CD4-positive, alpha-beta memory T cell (primary cell): Measurements from ENCODE around the gene MUC6. TPM values are rescaled to one million over a fixed set of nuclear protein-coding genes. Genes with fewer than 3 reads are reported as not detected.
A peak's percentile ranks its signal among the peaks of the same experiment; 100 is the strongest.

Source experiments
- CTCF ChIA-PET: fragments of 350-600 bp; sonication (Branson Sonifier 250); formaldehyde crosslinking; loops from one replicate; lab custom pipeline; 2021; ENCODE audit warnings: inconsistent platforms; ENCODE audit not compliant: partially characterized antibody; lab: Charles Lee
- POLR2A ChIA-PET: fragments of 350-600 bp; sonication (Branson Sonifier 250); formaldehyde crosslinking; loops from one replicate; lab custom pipeline; 2021; ENCODE audit not compliant: partially characterized antibody; lab: Charles Lee
- DNase-seq, 5 donors: peaks; one replicate each; pipeline versions ENCODE4 v3.0.0 to v3.0.0-alpha.2; 2020 to 2022; ENCODE audit warnings: mixed read lengths in 1 of 5
- H3K27ac ChIP-seq: one replicate; pipeline ENCODE4 v1.7.0; 2013; ENCODE audit warnings: low read depth, low read length
- H3K27me3 ChIP-seq: 2 replicates; pipeline ENCODE4 v1.7.0; 2013; ENCODE audit warnings: mild to moderate bottlenecking, low read length, moderate library complexity; ENCODE audit not compliant: insufficient read depth
- H3K36me3 ChIP-seq: 2 replicates; pipeline ENCODE4 v1.7.0; 2013; ENCODE audit warnings: mild to moderate bottlenecking, low read length, moderate library complexity; ENCODE audit not compliant: insufficient read depth
- H3K4me1 ChIP-seq: 2 replicates; pipeline ENCODE4 v1.7.0; 2013; ENCODE audit warnings: mild to moderate bottlenecking, low read length, moderate library complexity; ENCODE audit not compliant: insufficient read depth
- H3K4me3 ChIP-seq, 2 donors: one replicate each; pipeline ENCODE4 v1.7.0; 2013; ENCODE audit warnings: low read length in 2 of 2, mild to moderate bottlenecking in 1 of 2
- H3K9me3 ChIP-seq, 2 donors: one replicate each; pipeline ENCODE4 v1.7.0; 2013; ENCODE audit warnings: low read length in 2 of 2, control low read depth in 1 of 2; ENCODE audit not compliant: control insufficient read depth in 1 of 2
- H3K27ac Mint-ChIP-seq, 7 donors: one replicate each; pipeline ENCODE4 v1.8.0; 2020 to 2021; ENCODE audit warnings: mixed read lengths in 7 of 7, mild to moderate bottlenecking in 6 of 7, inconsistent platforms in 3 of 7, moderate library complexity in 3 of 7
- H3K27me3 Mint-ChIP-seq, 2 donors: one replicate each; pipeline ENCODE4 v1.8.0; 2020 to 2021; ENCODE audit warnings: mixed read lengths in 2 of 2
- H3K36me3 Mint-ChIP-seq, 2 donors: one replicate each; pipeline ENCODE4 v1.8.0; 2020 to 2021; ENCODE audit warnings: mixed read lengths in 2 of 2, inconsistent platforms in 1 of 2, mild to moderate bottlenecking in 1 of 2
- H3K4me1 Mint-ChIP-seq, 4 donors: one replicate each; pipeline ENCODE4 v1.8.0; 2020 to 2021; ENCODE audit warnings: mixed read lengths in 4 of 4, mild to moderate bottlenecking in 1 of 4
- H3K4me3 Mint-ChIP-seq, 8 donors: one replicate each; pipeline ENCODE4 v1.8.0; 2020 to 2021; ENCODE audit warnings: mixed read lengths in 8 of 8, mild to moderate bottlenecking in 7 of 8, moderate library complexity in 6 of 8, inconsistent platforms in 3 of 8
- H3K9me3 Mint-ChIP-seq, 8 donors: one replicate each; pipeline ENCODE4 v1.8.0; 2020 to 2021; ENCODE audit warnings: mixed read lengths in 8 of 8, mild to moderate bottlenecking in 5 of 8, inconsistent platforms in 3 of 8, moderate library complexity in 1 of 8
- intact Hi-C: fragments of 100-400 bp; cut with micrococcal nuclease; formaldehyde crosslinking; loops from one replicate; pipeline ENCODE4 v1.15.1; 2023
- polyA plus RNA-seq, 2 donors: library from polyadenylated mRNA; unstranded; fragments of 300-500 nt; fragmentation: Illumina TruSeq; gene quantifications; one replicate each; pipeline ENCODE4 v1.2.3, GENCODE V29; 2021
- total RNA-seq, 2 experiments: library from RNA; stranded (reverse); gene quantifications; one replicate each; pipeline ENCODE4 v1.2.3, GENCODE V29; 2021

Gene MUC6
- total and polyA plus RNA-seq, 4 experiments from 2014 or later, result 0.13 TPM; not detected in 3

DNA sequence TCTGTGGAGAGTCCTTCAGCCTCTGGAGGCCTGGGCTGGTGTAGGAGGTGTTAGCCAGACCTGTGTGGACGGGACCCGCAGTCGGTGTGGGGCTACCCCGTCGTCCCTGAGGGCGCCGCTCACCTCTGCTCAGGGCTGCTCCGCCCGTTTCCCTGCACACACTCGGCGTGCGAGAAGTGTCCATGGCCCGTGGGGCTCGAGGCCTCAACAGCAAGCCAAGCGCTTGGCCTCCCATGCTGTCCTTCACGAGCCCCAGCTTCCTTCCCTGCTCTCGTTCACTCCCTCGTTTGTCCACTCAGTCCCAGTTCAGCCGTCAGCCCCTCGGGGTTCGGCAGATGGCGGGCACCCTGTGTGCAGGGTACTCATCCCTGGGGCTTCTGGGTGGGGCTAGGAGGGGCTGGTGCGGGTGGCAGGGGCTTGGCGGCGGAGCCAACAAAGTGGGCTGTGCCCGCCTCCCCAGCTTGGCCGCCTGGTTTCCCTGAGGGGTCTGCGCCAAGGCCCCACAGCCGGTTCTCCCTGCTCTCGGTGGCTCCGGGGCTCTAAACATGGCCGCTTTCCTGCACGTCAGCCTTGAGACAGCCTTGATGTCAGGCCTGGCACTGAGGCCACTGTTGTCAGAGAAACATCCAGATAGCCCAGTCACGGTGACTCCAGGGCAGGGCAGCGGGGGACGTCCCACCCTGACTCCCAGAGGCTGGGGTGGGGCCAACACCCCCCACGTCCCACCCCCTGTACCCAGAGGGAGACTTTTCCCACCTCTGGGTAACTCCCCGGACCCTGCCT lies 3.3 kb downstream of the MUC6 start:
- Mint-ChIP-seq H3K36me3 (no peaks in the 10 kb centered on the region), H3K27ac (no peak overlapping the region), H3K4me3 (no peak overlapping the region), H3K9me3 (peaks cover 0 to 4% (median 0%) of the 10 kb centered on the region in 8 donors), H3K4me1 (peaks cover 0 to 7% (median 2%) of the 10 kb centered on the region in 4 donors), H3K27me3 (no peaks in the 10 kb centered on the region)
- no peaks in the 10 kb centered on the region for H3K4me1 ChIP-seq
- no peaks in the 10 kb centered on the region for H3K9me3 ChIP-seq
- no peaks in the 10 kb centered on the region for H3K36me3 ChIP-seq
- no peak for DNase-seq
- no peak overlapping the region for H3K4me3 ChIP-seq
- no peak overlapping the region for H3K27ac ChIP-seq
- ChIA-PET CTCF (no interaction called here), POLR2A (no interaction called here)
- intact Hi-C loops, result no loop called here
- no peaks in the 10 kb centered on the region for H3K27me3 ChIP-seq

DNA sequence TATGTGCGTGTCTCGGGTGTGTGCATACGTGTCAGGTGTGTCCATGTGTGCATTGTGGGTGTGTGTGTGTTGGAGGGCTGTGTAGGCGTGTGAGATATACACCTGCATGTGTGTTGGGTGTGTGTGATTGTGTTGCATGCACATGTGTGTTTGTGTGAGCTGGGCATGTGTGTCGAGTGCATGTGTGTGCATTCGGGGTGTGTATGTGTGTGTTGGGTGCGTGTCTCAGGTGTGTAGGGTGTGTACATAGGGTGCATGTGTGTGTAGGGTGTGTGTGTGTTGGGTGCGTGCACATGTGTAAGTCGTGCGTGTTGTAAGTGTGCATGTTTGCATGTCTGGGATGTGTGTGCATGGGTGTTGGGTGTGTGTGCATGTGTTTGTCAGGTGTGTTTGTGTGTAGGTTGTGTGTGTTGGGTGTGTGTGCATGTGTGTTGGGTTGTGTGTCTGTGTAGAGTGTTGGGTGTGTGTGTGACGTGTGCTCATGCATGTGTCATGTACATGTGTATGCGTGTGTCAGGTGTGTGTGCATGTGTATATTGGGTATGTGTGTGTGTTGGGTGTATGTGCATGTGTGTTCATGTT lies 4.1 kb downstream of the MUC6 start:
- POLR2A ChIA-PET, result no interaction called here
- DNase-seq, result no peak

GRCh38 chr11:1031121-1031899 lies 5.2 kb downstream of the MUC6 start:
- Mint-ChIP-seq H3K27me3 (no peaks in the 10 kb centered on the region), H3K27ac (no peak overlapping the region), H3K9me3 (peaks cover 0 to 4% (median 0%) of the 10 kb centered on the region in 8 donors), H3K36me3 (no peaks in the 10 kb centered on the region), H3K4me3 (peak overlapping the region in 1 of 8 donors; percentile 48), H3K4me1 (peaks cover 0 to 7% (median 2%) of the 10 kb centered on the region in 4 donors)
- intact Hi-C loops, result no loop called here
- Histone ChIP-seq H3K4me3 (no peak overlapping the region), H3K36me3 (no peaks in the 10 kb centered on the region), H3K9me3 (no peaks in the 10 kb centered on the region), H3K27ac (no peak overlapping the region), H3K27me3 (no peaks in the 10 kb centered on the region), H3K4me1 (no peaks in the 10 kb centered on the region)
- ChIA-PET CTCF (no interaction called here), POLR2A (no interaction called here)
- no peak for DNase-seq

More for the DNA sequence above, 4.1 kb downstream of the MUC6 start:
- Mint-ChIP-seq H3K9me3 (peaks cover 0 to 4% (median 0%) of the 10 kb centered on the region in 8 donors), H3K4me1 (peaks cover 0 to 7% (median 2%) of the 10 kb centered on the region in 4 donors), H3K4me3 (peak overlapping the region in 1 of 8 donors; percentile 40), H3K36me3 (no peaks in the 10 kb centered on the region), H3K27ac (peak overlapping the region in 3 of 7 donors; percentile 32 to 59 (median 48)), H3K27me3 (no peaks in the 10 kb centered on the region)
- intact Hi-C loops, result no loop called here
- Histone ChIP-seq H3K4me3 (no peak overlapping the region), H3K27me3 (no peaks in the 10 kb centered on the region), H3K27ac (no peak overlapping the region), H3K36me3 (no peaks in the 10 kb centered on the region), H3K9me3 (no peaks in the 10 kb centered on the region), H3K4me1 (no peaks in the 10 kb centered on the region)
- CTCF ChIA-PET, result no interaction called here

GRCh38 chr11:1030556-1030955 lies 6.0 kb downstream of the MUC6 start:
- Histone ChIP-seq H3K36me3 (no peaks in the 10 kb centered on the region), H3K4me3 (no peak overlapping the region), H3K27ac (no peak overlapping the region), H3K27me3 (no peaks in the 10 kb centered on the region), H3K4me1 (no peaks in the 10 kb centered on the region), H3K9me3 (no peaks in the 10 kb centered on the region)
- Mint-ChIP-seq H3K27me3 (no peaks in the 10 kb centered on the region), H3K36me3 (no peaks in the 10 kb centered on the region), H3K4me3 (no peak overlapping the region), H3K27ac (no peak overlapping the region), H3K9me3 (peaks cover 0 to 4% (median 0%) of the 10 kb centered on the region in 8 donors), H3K4me1 (peaks cover 0 to 7% (median 2%) of the 10 kb centered on the region in 4 donors)
- intact Hi-C loops, result no loop called here
- ChIA-PET POLR2A (no interaction called here), CTCF (no interaction called here)
- DNase-seq, result no peak

GRCh38 chr11:1030086-1030485 lies 6.4 kb downstream of the MUC6 start:
- Histone ChIP-seq H3K4me1 (no peaks in the 10 kb centered on the region), H3K9me3 (no peaks in the 10 kb centered on the region), H3K27me3 (no peaks in the 10 kb centered on the region), H3K27ac (no peak overlapping the region), H3K4me3 (no peak overlapping the region), H3K36me3 (no peaks in the 10 kb centered on the region)
- Mint-ChIP-seq H3K9me3 (peaks cover 0 to 4% (median 0%) of the 10 kb centered on the region in 8 donors), H3K27me3 (no peaks in the 10 kb centered on the region), H3K27ac (no peak overlapping the region), H3K36me3 (no peaks in the 10 kb centered on the region), H3K4me1 (peaks cover 0 to 7% (median 2%) of the 10 kb centered on the region in 4 donors), H3K4me3 (no peak overlapping the region)
- ChIA-PET POLR2A (no interaction called here), CTCF (no interaction called here)
- intact Hi-C loops, result no loop called here
- no peak for DNase-seq

DNA sequence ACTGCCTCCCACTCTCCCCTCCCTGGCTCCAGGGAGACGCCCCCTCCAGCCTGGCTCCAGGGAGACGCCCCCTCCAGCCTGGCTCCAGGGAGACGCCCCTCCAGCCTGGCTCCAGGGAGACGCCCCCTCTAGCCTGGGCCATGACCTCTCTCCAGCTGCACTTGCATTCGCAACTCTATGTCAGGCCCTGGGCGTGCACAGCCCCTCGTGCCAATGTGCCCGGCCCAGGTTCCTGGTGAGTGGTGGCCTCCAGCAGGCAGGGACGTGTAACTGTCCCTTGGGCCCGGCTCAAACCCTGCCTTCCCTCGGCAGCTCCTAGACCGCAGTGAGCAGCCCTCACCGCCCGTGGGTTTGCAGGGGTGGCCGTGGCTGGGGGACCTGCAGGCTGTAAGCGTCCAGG lies 6.9 kb downstream of the MUC6 start:
- DNase-seq, result no peak
- Mint-ChIP-seq H3K4me1 (peaks cover 0 to 7% (median 2%) of the 10 kb centered on the region in 4 donors), H3K36me3 (no peaks in the 10 kb centered on the region), H3K4me3 (no peak overlapping the region), H3K27me3 (no peaks in the 10 kb centered on the region), H3K27ac (no peak overlapping the region), H3K9me3 (peaks cover 0 to 4% (median 0%) of the 10 kb centered on the region in 8 donors)
- Histone ChIP-seq H3K27ac (no peak overlapping the region), H3K4me3 (no peak overlapping the region), H3K4me1 (no peaks in the 10 kb centered on the region), H3K9me3 (no peaks in the 10 kb centered on the region), H3K27me3 (no peaks in the 10 kb centered on the region), H3K36me3 (no peaks in the 10 kb centered on the region)
- ChIA-PET CTCF (no interaction called here), POLR2A (no interaction called here)
- intact Hi-C loops, result no loop called here

DNA sequence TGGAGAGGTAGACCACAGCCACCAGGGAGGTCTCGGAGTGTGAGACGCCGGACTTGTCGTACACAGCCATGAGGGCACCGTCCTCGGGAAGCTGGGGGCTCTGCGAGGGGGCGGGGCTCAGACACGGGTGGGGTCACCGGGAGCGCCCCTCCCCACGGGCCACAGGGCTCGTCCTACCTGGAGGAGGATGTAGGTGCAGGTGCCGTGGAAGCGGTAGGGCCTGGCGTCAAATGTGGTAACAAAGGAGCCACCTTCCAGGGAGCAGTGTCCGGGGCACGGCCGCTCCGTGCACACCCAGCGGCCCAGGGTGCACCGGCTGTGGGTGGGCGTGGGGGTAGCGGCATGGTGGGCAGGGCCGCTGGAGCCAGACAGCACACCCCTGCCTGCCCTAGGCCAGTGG lies 7.5 kb downstream of the MUC6 start:
- no peaks in the 10 kb centered on the region for H3K9me3 ChIP-seq
- Mint-ChIP-seq H3K9me3 (peaks cover 0 to 4% (median 0%) of the 10 kb centered on the region in 8 donors), H3K27ac (no peak overlapping the region), H3K36me3 (no peaks in the 10 kb centered on the region), H3K27me3 (no peaks in the 10 kb centered on the region), H3K4me3 (no peak overlapping the region), H3K4me1 (peaks cover 0 to 7% (median 2%) of the 10 kb centered on the region in 4 donors)
- no peaks in the 10 kb centered on the region for H3K36me3 ChIP-seq
- ChIA-PET POLR2A (no interaction called here), CTCF (no interaction called here)
- intact Hi-C loops, result no loop called here
- no peak for DNase-seq
- no peak overlapping the region for H3K27ac ChIP-seq
- H3K4me3 ChIP-seq, result no peak overlapping the region
- H3K27me3 ChIP-seq, result no peaks in the 10 kb centered on the region
- H3K4me1 ChIP-seq, result no peaks in the 10 kb centered on the region
